ENCODE results near the gene SPTBN2.

Gene SPTBN2

DNA sequence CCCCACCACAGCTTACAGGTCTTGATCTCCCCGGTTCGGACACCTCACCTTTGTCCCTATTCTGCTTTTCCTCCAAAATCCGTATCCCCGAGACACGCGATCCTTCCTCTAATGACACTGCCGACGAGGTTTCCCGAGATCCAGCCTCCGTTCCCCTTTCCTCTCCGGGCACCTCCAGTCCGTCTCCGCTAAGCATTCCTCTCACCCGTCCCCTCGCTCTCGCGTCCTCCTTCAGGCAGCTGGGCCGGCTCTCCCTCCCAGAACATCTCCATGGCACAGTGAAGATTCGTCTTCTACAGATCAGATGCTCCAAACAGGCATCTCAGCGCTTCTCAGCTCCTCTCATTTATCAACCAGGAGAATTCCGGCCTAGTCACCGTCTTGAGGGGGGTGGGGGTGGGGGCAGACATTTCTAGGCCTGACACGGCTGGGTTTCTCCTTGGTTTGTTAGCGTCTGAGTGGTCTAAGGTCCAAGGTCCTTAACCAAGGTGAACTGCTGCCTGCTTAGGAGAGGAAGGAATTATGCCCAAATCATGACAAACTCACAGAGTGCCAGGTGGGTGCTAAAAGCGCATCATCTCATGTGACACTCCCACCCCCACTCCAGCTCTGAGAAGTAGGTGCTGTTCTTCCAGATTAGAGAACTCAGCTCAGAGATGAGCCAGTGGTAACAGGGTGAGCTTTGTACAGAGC, at the start of gene SPTBN2:
TSS of gene SPTBN2 (minus strand) at position 524 of the 693 bp plus-strand sequence. CDS start 7,976 bp downstream, outside the sequence.
- H3K4me1 Mint-ChIP-seq = peaks cover 16% of the 10 kb centered on the region
- DNase-seq (ENCODE audit: low spot score in 2 of 2) = no peak
- peak within 1 kb of the TSS; percentile 77 for H3K4me3 Mint-ChIP-seq
- H3K9me3 Mint-ChIP-seq = no peaks in the 10 kb centered on the region
- H3K36me3 Mint-ChIP-seq (ENCODE audit: insufficient read depth) = peaks cover 3% of the 10 kb centered on the region
- ATAC-seq (replicated peaks; ENCODE audit: extremely low read depth, poor library complexity, severe bottlenecking) = no peak
- H3K27me3 Mint-ChIP-seq = peaks cover 72% of the 10 kb centered on the region
- H3K27ac Mint-ChIP-seq (ENCODE audit: low read depth) = peak within 1 kb of the TSS; percentile 68

DNA sequence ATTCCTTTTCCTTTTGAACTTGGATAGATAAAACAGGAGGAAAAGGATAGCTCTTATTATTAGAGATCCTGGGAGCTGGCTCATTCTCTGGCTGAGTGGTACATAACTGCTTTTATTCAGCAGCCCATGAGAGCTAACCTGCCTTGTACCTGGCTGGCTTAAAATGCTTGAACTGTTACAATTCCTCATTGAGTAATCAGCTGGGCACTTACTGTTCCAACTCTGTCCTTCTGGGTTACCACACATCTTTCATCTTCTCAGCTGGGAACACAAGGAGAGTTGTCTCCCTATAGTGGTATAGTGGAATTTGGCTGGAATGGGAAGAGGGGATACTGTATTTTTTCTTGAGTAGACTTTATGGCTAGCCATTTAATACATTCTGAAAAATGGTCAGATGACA, 39.8 kb upstream of the SPTBN2 start:
- ATAC-seq (replicated peaks; ENCODE audit: extremely low read depth, poor library complexity, severe bottlenecking) (no peak), DNase-seq (ENCODE audit: low spot score in 2 of 2) (no peak)
- no peaks in the 10 kb centered on the region for H3K27me3 Mint-ChIP-seq
- H3K4me1 Mint-ChIP-seq = no peaks in the 10 kb centered on the region
- no peaks in the 10 kb centered on the region for H3K36me3 Mint-ChIP-seq (ENCODE audit: insufficient read depth)
- no peak overlapping the region for H3K4me3 Mint-ChIP-seq
- no peaks in the 10 kb centered on the region for H3K9me3 Mint-ChIP-seq
- no peak overlapping the region for H3K27ac Mint-ChIP-seq (ENCODE audit: low read depth)

DNA sequence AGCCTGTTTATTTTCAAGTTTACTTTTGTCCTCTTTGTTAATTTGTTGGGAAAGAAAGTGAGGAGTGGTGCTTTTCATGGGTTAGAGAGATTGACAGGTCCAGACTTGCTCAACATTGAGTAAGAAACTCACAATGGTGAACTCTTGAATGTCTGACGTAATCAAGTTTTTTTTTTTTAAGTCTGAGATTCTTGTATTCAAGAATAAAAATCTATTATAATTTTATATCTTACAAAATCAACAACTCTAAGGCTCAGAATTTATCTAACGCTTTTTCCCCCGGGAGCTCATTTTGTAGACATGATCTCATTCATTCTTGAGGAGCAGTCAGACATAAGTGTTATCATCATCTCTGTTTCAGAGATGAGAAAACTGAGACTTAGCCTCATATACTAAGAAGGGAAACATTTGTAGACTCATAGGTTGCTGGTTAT, 39.1 kb upstream of the SPTBN2 start:
- no peak overlapping the region for H3K4me3 Mint-ChIP-seq
- no peaks in the 10 kb centered on the region for H3K36me3 Mint-ChIP-seq (ENCODE audit: insufficient read depth)
- no peak for DNase-seq (ENCODE audit: low spot score in 2 of 2)
- H3K4me1 Mint-ChIP-seq = no peaks in the 10 kb centered on the region
- H3K9me3 Mint-ChIP-seq = no peaks in the 10 kb centered on the region
- no peaks in the 10 kb centered on the region for H3K27me3 Mint-ChIP-seq
- ATAC-seq (replicated peaks; ENCODE audit: extremely low read depth, poor library complexity, severe bottlenecking) = no peak
- no peak overlapping the region for H3K27ac Mint-ChIP-seq (ENCODE audit: low read depth)

DNA sequence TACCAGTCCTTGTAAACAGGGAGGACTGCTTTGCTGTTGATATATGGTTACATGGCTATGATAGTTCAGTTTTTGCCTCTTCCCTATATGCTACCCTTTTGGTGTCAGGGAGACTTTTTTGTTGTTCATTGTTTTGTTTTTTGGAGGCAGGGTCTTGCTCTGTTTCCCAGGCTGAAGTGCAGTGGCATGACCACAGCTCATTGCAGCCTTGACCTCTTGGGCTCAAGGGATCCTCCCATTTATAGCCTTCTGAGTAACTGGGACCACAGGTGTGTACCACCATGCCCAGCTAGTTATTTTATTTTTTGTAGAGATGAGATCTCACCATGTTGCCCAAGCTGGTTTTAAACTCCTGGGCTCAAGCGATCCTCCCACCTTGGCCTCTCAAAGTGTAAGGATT, 38.6 kb upstream of the SPTBN2 start:
- DNase-seq (ENCODE audit: low spot score in 2 of 2) = no peak
- Mint-ChIP-seq H3K27me3 (no peaks in the 10 kb centered on the region), H3K9me3 (no peaks in the 10 kb centered on the region), H3K36me3 (ENCODE audit: insufficient read depth) (no peaks in the 10 kb centered on the region), H3K27ac (ENCODE audit: low read depth) (no peak overlapping the region), H3K4me3 (no peak overlapping the region), H3K4me1 (no peaks in the 10 kb centered on the region)
- no peak for ATAC-seq (replicated peaks; ENCODE audit: extremely low read depth, poor library complexity, severe bottlenecking)

DNA sequence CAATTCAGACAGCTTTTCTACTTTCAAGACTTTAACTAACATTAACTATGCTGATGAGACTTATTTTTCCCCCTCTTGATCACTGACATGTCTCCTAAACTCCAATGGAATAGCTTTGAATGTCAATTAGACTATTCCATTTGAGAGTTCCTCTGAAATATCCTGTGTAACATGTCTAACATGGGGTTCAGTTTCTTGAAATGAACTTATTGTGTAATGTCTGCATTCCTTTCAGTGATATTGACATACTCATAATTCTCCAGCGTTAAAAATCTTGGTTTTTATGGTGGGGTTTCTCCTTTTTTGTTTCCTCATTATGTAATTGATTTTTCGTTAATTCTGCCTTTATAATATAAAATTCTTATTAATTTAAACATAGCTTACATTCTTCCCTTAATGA, 37.7 kb upstream of the SPTBN2 start:
- Mint-ChIP-seq H3K4me3 (no peak overlapping the region), H3K36me3 (ENCODE audit: insufficient read depth) (no peaks in the 10 kb centered on the region), H3K4me1 (no peaks in the 10 kb centered on the region), H3K27ac (ENCODE audit: low read depth) (no peak overlapping the region), H3K9me3 (no peaks in the 10 kb centered on the region), H3K27me3 (no peaks in the 10 kb centered on the region)
- ATAC-seq (replicated peaks; ENCODE audit: extremely low read depth, poor library complexity, severe bottlenecking) (no peak), DNase-seq (ENCODE audit: low spot score in 2 of 2) (no peak)

DNA sequence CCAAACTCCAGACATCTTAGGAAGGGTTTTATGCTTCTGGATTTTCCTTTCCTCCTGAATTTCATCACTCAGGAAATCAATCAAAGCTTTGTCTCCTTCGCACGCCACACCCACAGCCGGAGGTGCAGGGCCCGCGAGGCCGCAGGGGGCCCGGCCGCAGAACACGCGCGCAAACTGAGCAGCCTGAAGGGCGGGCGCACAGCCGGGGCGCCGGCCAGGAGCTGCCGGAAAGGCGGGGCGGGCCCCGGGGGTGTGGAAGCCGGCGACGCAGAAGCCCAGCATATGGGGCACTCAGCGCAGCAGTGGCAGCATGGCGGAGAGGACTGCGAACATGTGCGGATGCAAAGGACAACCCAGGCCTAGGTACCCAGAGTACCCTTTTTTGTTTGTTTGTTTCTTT, 33.1 kb upstream of the SPTBN2 start:
- no peaks in the 10 kb centered on the region for H3K4me1 Mint-ChIP-seq
- no peak for DNase-seq (ENCODE audit: low spot score in 2 of 2)
- H3K4me3 Mint-ChIP-seq = no peak overlapping the region
- H3K27ac Mint-ChIP-seq (ENCODE audit: low read depth) = no peak overlapping the region
- ATAC-seq (replicated peaks; ENCODE audit: extremely low read depth, poor library complexity, severe bottlenecking) = no peak
- no peaks in the 10 kb centered on the region for H3K9me3 Mint-ChIP-seq
- H3K36me3 Mint-ChIP-seq (ENCODE audit: insufficient read depth) = no peaks in the 10 kb centered on the region
- no peaks in the 10 kb centered on the region for H3K27me3 Mint-ChIP-seq

DNA sequence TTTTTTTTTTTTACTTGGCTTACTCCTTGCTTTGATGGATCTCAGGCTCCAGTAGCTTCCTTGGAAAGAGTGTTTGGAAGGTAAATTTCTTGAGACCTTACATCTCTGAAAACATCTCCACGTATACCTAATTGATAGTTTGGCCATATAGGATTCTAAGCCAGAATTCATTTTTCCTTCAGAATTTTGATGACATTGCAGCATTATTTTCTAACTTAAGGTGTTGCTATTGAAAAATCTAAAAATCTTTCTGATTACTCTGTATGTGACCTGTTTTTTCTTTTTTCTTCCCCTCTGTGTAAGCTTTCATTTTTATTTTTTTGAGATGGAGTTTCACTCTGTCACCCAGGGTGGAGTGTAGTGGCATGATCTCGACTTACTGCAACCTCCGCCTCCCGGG, 23.1 kb upstream of the SPTBN2 start:
- Mint-ChIP-seq H3K36me3 (ENCODE audit: insufficient read depth) (peaks cover 5% of the 10 kb centered on the region), H3K27me3 (no peaks in the 10 kb centered on the region), H3K4me1 (no peaks in the 10 kb centered on the region), H3K4me3 (no peak overlapping the region), H3K9me3 (no peaks in the 10 kb centered on the region), H3K27ac (ENCODE audit: low read depth) (no peak overlapping the region)
- DNase-seq (ENCODE audit: low spot score in 2 of 2) = no peak
- no peak for ATAC-seq (replicated peaks; ENCODE audit: extremely low read depth, poor library complexity, severe bottlenecking)

DNA sequence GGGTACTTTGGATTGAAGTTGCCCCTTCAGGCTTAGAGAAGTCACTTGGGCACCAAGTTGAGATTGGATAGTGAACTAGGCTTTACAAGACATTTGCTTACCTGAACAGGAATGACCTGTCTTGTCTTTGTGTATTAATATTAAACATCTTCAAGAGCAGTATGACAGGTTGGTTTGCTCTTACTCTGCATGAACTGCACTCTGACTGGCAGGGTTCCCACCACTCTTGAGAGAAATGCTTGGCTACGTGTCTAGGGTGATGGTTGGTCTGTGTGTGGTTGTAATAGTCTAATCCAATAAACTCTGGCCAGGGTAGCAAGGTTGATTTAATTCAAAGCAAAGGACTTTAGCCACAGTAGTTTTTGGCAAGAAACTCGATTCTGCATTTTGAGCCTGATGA, 20.1 kb upstream of the SPTBN2 start:
- H3K4me1 Mint-ChIP-seq = peaks cover 6% of the 10 kb centered on the region
- H3K9me3 Mint-ChIP-seq = no peaks in the 10 kb centered on the region
- ATAC-seq (replicated peaks; ENCODE audit: extremely low read depth, poor library complexity, severe bottlenecking) = no peak
- H3K4me3 Mint-ChIP-seq = no peak overlapping the region
- no peak overlapping the region for H3K27ac Mint-ChIP-seq (ENCODE audit: low read depth)
- DNase-seq (ENCODE audit: low spot score in 2 of 2) = no peak
- H3K27me3 Mint-ChIP-seq = no peaks in the 10 kb centered on the region
- peaks cover 8% of the 10 kb centered on the region for H3K36me3 Mint-ChIP-seq (ENCODE audit: insufficient read depth)

DNA sequence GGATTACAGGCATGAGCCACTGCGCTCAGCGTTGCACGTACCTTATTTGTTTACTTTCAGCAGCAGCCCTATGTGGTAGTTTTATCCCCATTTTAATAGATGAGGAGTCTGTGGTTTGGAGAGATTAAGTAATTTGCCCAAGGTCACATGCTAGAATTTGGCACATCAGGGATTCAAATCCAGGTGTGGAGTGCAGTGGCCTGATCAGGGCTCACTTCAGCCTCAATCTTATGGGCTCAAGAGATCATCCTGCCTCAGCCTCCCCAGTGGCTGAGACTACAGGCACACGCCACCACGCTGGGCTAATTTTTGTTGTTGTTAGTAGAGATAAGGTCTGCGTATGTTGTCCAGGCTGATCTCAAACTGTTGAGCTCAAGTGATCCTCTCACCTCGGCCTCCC, 18.5 kb upstream of the SPTBN2 start:
- Mint-ChIP-seq H3K9me3 (no peaks in the 10 kb centered on the region), H3K27me3 (no peaks in the 10 kb centered on the region), H3K27ac (ENCODE audit: low read depth) (no peak overlapping the region)

DNA sequence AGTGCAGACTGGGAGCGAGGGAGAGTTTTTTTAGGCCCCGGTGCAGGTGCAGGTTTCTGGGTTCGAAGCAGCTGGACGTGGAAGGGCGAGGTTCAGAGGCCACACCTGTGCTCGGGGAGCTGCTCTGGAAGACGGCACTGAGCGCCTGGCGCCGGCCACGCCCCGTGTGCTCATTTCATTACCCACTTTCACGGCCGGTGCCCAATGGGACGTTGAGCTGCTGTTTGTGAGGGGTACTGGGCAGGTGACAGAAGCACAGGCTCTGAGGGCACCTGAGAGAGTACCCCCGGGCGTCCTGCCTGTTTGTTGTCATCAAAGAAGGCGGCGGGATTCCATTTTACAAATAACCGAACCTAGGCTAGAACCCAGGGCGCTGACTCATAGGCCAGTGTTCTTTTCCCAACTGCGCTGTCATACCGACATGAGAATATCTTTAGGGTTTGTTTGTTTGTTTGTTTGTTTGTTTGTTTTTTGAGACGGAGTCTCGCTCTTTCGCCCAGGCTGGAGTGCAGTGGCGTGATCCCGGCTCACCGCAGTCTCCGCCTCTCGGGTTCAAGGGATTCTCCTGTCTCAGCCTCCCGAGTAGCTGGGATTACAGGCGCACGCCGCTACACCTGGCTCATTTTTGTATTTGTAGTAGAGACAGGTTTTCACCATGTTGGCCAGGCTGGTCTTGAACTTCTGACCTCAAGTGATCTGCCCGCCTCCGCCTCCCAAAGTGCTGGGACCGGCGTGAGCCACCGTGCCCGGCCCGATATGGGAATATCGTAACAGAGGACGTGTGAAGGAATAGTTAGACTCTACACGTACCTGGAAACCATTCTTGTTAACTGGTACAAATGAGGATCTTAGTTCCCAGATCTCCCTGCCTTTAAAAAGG, 16.6 kb upstream of the SPTBN2 start:
- peak overlapping the region; percentile 67 for H3K27ac Mint-ChIP-seq (ENCODE audit: low read depth)
- ATAC-seq (replicated peaks; ENCODE audit: extremely low read depth, poor library complexity, severe bottlenecking) (peak; percentile 40), DNase-seq (ENCODE audit: low spot score in 2 of 2) (no peak)

More for the DNA sequence above, 18.5 kb upstream of the SPTBN2 start:
- ATAC-seq (replicated peaks; ENCODE audit: extremely low read depth, poor library complexity, severe bottlenecking) = no peak
- Mint-ChIP-seq H3K36me3 (ENCODE audit: insufficient read depth) (peaks cover 11% of the 10 kb centered on the region), H3K4me3 (no peak overlapping the region), H3K4me1 (peaks cover 6% of the 10 kb centered on the region)
- DNase-seq (ENCODE audit: low spot score in 2 of 2) = no peak

DNA sequence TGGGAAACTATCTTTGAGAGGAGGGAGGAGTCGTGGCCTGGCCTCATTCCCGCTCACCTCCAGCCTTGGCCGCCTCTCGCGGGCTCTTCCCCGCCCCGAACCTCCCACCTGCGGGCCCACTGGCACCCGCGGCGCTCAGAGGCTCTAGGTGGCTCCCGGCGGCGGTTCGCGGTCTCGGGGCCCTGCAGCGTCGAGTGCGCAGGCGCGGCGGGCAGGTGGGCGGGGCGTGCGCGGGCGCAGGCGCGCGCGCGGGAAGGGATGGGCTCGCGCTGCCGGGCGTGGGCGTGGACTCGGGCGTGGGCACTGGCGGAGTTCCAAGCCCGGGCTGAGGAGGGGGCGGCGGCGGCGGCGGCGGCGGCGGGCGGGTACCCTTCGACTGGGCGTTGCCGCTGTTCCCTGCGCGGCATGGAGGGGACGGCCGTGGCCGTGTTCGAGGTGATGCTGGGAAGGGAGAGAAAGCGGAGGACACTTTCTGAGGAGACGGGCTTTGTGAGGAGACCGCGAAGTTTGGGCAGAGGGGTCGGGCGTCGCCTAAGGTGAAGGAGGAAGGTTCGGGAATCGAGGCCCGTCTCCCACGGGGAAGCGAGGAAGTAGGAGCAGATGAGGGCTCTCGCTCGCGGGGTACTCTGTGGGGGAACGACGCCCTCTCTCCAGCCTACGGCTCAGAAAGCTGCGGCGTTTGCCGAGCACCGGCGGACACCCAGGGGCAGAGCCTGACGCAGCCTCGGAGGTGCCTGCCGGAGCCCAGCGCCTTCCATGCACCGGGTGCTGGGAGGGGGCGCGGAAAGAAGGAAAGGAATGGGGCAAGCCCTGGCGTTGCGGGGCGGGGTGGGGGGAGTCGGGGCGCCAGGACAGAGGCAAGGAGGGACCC, 15.7 kb upstream of the SPTBN2 start:
- ATAC-seq (replicated peaks; ENCODE audit: extremely low read depth, poor library complexity, severe bottlenecking) (peak; percentile 88), DNase-seq (ENCODE audit: low spot score in 2 of 2) (peak; percentile 81 to 83)
- Mint-ChIP-seq H3K4me3 (peak overlapping the region; percentile 94), H3K27ac (ENCODE audit: low read depth) (peak overlapping the region; percentile 67), H3K36me3 (ENCODE audit: insufficient read depth) (peaks cover 9% of the 10 kb centered on the region), H3K4me1 (peaks cover 6% of the 10 kb centered on the region), H3K9me3 (peaks cover 4% of the 10 kb centered on the region), H3K27me3 (no peaks in the 10 kb centered on the region)

More for the DNA sequence above, 16.6 kb upstream of the SPTBN2 start:
- Mint-ChIP-seq H3K27me3 (no peaks in the 10 kb centered on the region), H3K36me3 (ENCODE audit: insufficient read depth) (peaks cover 9% of the 10 kb centered on the region), H3K9me3 (peaks cover 4% of the 10 kb centered on the region), H3K4me3 (peak overlapping the region; percentile 94), H3K4me1 (peaks cover 6% of the 10 kb centered on the region)

DNA sequence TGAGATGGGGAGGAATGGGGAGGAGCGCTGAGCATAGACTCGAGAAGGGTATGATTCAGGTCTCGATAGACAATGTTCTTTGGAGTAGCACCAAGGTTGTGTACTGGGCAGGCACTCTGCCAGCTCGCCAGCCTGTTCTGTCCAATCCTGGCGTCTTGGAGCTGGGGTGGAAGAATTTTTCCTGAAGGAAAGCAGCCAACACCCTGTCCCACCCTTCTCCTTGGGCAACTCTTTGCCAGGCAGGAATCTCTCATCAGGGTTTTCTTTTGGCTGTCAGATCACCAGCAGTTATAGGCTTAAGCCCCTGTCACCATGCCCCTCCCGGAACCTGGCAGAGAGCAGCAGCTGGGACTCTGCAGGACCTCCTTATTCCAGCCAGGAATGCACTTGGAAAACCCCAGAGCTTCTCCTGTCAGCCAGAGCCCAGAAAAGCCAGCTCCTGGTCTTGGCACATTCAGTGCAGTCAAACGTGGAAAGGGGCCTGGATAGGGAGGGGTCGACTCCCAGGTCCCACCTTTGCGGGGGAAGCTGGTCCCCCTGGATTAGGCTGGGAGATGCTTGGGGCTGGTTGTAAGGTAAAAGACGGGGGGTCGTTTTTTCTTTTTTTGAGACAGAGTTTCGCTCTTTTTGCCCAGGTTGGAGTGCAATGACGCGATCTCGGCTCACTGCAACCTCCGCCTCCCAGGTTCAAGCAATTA, 14.4 kb upstream of the SPTBN2 start:
- Mint-ChIP-seq H3K4me3 (peak overlapping the region; percentile 94), H3K36me3 (ENCODE audit: insufficient read depth) (peaks cover 7% of the 10 kb centered on the region), H3K9me3 (peaks cover 4% of the 10 kb centered on the region), H3K27ac (ENCODE audit: low read depth) (peak overlapping the region; percentile 67), H3K27me3 (no peaks in the 10 kb centered on the region), H3K4me1 (peaks cover 6% of the 10 kb centered on the region)
- no peak for ATAC-seq (replicated peaks; ENCODE audit: extremely low read depth, poor library complexity, severe bottlenecking)
- DNase-seq (ENCODE audit: low spot score in 2 of 2) = no peak

Measured in central memory CD8-positive, alpha-beta T cell (primary cell).